RWPE1 (cell line): ENCODE results near the gene TTC31.

Source experiments
- CTCF ChIA-PET: fragments of 350-600 bp; sonication (Branson Sonifier 250); formaldehyde crosslinking; extraction: SDS; loops from one replicate; lab custom pipeline; 2021; lab: Yijun Ruan, JAX
- POLR2A ChIA-PET: fragments of 400-600 bp; formaldehyde crosslinking; extraction: SDS; loops from one replicate; lab custom pipeline; 2020; ENCODE audit warnings: antibody characterized with exemption; ENCODE audit not compliant: low non-redundant PET; lab: Yijun Ruan, JAX
- DNase-seq: peaks from one replicate; pipeline ENCODE4 v3.0.0; 2012; ENCODE audit warnings: low spot score
- H3K27ac ChIP-seq: fragments of 450-650 bp; 2 replicates; pipeline ENCODE4 v1.5.1; 2017
- TF ChIP-seq, protein P1 (sequence below): fragments of 450-650 bp; conservative IDR thresholded peaks from 2 replicates; pipeline ENCODE4 v1.5.1; 2017; ENCODE audit warnings: low read depth, mild to moderate bottlenecking

TTC31 gene

DNA sequence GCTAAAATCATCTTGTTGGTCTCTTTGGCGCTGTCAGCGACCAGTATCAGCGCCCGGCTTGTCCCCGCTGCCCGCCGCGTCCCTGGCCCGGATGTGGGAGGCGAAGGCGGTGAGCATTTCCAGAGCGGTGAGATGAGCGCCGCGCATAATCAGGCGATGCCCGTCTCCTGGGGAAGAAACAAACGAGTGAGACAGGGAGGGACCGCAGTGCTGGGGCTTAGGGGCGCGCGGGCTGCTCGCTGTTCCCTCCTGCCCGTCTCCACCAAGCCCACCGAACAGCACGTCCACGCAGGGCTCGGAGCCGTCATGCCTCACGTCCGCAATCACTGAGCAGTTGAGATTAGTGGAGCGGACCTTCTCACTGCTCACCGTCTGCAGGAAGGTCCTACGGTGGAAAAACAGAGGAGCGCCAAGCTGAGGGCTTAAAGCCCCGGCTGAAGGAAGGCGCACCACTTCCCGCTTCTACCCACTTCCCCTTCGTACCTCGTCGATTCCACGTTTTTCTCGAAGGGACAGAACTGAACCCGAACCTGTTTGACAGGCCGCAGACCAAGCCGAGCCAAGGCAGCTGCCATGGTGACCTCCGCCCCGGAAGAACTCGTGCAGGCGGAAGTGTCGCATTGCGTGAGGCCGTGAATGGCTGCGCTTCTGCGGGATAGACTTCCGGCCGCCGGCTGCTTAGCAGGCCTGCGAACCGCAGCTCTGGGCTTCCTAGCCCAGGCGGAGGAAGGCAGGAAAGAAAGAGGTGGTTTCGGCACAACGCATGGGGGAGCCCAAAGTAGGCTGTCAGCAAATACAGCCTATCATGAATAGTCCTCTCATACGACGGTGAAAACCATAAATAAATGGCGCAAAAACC lies 10.6 kb upstream of the TTC31 start, which contains the start of gene MRPL53:
Gene MRPL53 (minus strand): TSS at position 595 of the 859 bp plus-strand sequence. CDS start 20 bp downstream, at position 575.
- H3K27ac ChIP-seq, result peak within 1 kb of the TSS; percentile 97
- peak; percentile 60 for DNase-seq
- CTCF ChIA-PET, result interaction anchor here (0.6 to 1.1 kb wide), 3 partner anchors 10 to 34 kb away, joined by 3 to 6 read pairs (median 4); partner anchors contain the start of genes CCDC142 and TTC31
- TF ChIP-seq, protein P1, sequence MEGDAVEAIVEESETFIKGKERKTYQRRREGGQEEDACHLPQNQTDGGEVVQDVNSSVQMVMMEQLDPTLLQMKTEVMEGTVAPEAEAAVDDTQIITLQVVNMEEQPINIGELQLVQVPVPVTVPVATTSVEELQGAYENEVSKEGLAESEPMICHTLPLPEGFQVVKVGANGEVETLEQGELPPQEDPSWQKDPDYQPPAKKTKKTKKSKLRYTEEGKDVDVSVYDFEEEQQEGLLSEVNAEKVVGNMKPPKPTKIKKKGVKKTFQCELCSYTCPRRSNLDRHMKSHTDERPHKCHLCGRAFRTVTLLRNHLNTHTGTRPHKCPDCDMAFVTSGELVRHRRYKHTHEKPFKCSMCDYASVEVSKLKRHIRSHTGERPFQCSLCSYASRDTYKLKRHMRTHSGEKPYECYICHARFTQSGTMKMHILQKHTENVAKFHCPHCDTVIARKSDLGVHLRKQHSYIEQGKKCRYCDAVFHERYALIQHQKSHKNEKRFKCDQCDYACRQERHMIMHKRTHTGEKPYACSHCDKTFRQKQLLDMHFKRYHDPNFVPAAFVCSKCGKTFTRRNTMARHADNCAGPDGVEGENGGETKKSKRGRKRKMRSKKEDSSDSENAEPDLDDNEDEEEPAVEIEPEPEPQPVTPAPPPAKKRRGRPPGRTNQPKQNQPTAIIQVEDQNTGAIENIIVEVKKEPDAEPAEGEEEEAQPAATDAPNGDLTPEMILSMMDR, result no peak
- POLR2A ChIA-PET, result interaction anchor here (0.6 to 1.5 kb wide), 3 partner anchors 8 to 10 kb away, joined by 3 to 7 read pairs (median 3); partner anchors contain the start of genes CCDC142 and TTC31

GRCh38 chr2:74472945-74473258 lies 10.0 kb upstream of the TTC31 start:
- no peak for DNase-seq
- TF ChIP-seq, protein P1, result no peak
- CTCF ChIA-PET, result interaction anchor here (1.0 kb wide), 1 partner anchor 10 kb away, joined by 6 read pairs; the partner anchor contains the start of genes CCDC142 and TTC31
- POLR2A ChIA-PET, result interaction anchor here (0.6 to 1.5 kb wide), 3 partner anchors 8 to 10 kb away, joined by 3 to 7 read pairs (median 3); partner anchors contain the start of genes CCDC142 and TTC31
- peak overlapping the region; percentile 97 for H3K27ac ChIP-seq

DNA sequence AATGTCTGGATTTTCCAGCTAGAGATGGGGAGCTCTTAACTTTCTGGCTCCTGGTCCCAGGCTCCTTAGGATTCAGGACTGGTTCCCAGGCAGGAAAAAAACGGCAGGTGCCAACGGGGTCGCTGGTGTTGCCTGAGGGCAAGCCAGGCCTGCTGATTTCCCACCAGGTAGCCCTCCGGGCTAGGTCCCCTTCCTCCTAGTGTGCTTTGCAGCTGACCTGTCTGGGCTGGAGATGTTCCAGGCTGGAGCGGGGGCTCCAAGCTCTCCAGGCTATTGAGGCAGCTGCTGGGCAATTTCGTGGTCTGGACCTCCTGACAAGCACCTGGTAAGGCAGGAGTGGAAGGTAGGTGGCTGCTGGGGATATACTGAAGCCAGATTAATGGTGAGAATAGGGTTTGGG lies 8.4 kb upstream of the TTC31 start:
- ChIA-PET CTCF (interaction anchor here (0.6 kb wide), 1 partner anchor 9 kb away, joined by 4 read pairs; no protein-coding TSS in a partner anchor), POLR2A (no interaction called here)
- TF ChIP-seq, protein P1, result no peak
- no peak for DNase-seq
- H3K27ac ChIP-seq, result peak overlapping the region; percentile 97

- no peak for DNase-seq
- TF ChIP-seq, protein P1, result 0 out of 2 replicates have a peak, but pooled peaks have one; percentile 17
- peak overlapping the region; percentile 97 for H3K27ac ChIP-seq
- CTCF ChIA-PET, result interaction anchor here (0.6 to 0.8 kb wide), 2 partner anchors 9 to 12 kb away, joined by 4 read pairs; no protein-coding TSS in a partner anchor
- POLR2A ChIA-PET, result no interaction called here
Measured at GRCh38 chr2:74474899-74475298, 8.0 kb upstream of the TTC31 start.

GRCh38 chr2:74481431-74481830 lies 1.4 kb upstream of the TTC31 start:
- no peak for DNase-seq
- peak overlapping the region; percentile 90 for H3K27ac ChIP-seq
- CTCF ChIA-PET, result interaction anchor here (1.7 to 3.6 kb wide), 3 partner anchors 8 to 49 kb away, joined by 6 to 41 read pairs (median 7); partner anchors contain the start of genes AUP1 and HTRA2
- TF ChIP-seq, protein P1, result no peak
- POLR2A ChIA-PET, result interaction anchor here (0.9 to 1.0 kb wide), 2 partner anchors 9 to 25 kb away, joined by 4 to 7 read pairs; partner anchors contain the start of gene MRPL53
